Aorta (tissue), 5 donors: ENCODE measurements around the gene RNLS. TPM values are rescaled to one million over a fixed set of nuclear protein-coding genes. Genes with fewer than 3 reads are reported as not detected.
A peak's percentile ranks its signal among the peaks of the same experiment; 100 is the strongest.
"Not testable (repeated sequence)": the region's sequence is repeated elsewhere in the genome, so short reads cannot be mapped to it uniquely, and the experiment has no call there.

Experiments
- ATAC-seq: fragments of 200-7000 bp; cut with Tn5 transposase; one replicate; pipeline ENCODE4 v1.9.1; 2022; ENCODE audit warnings: moderate library complexity; ENCODE audit not compliant: low FRiP score
- DNase-seq, 2 donors: peaks; one replicate each; pipeline ENCODE4 v3.0.0-alpha.2; 2020
- H3K27ac ChIP-seq, 2 donors: one replicate each; pipeline ENCODE4 v1.5.1; 2013; ENCODE audit warnings: low read length in 2 of 2, mild to moderate bottlenecking in 2 of 2, moderate library complexity in 2 of 2, control low read depth in 1 of 2, inconsistent platforms in 1 of 2, low read depth in 1 of 2
- H3K27me3 ChIP-seq, 2 donors: one replicate each; pipeline ENCODE4 v1.6.1; 2013; ENCODE audit warnings: control low read depth in 1 of 2, low read length in 1 of 2, mild to moderate bottlenecking in 1 of 2, moderate library complexity in 1 of 2; ENCODE audit not compliant: insufficient read depth in 2 of 2, control insufficient read depth in 1 of 2
- H3K36me3 ChIP-seq, 2 donors: one replicate each; pipeline ENCODE4 v1.6.1; 2013; ENCODE audit warnings: control low read depth in 1 of 2, low read length in 1 of 2, mild to moderate bottlenecking in 1 of 2; ENCODE audit not compliant: insufficient read depth in 2 of 2, control insufficient read depth in 1 of 2
- H3K4me1 ChIP-seq, 2 donors: one replicate each; pipeline ENCODE4 v1.6.1; 2013; ENCODE audit warnings: low read length in 2 of 2, control low read depth in 1 of 2, mild to moderate bottlenecking in 1 of 2, moderate library complexity in 1 of 2; ENCODE audit not compliant: insufficient read depth in 2 of 2, control insufficient read depth in 1 of 2
- H3K4me3 ChIP-seq, 2 donors: one replicate each; pipeline ENCODE4 v1.5.1; 2013; ENCODE audit warnings: low read length in 2 of 2, control low read depth in 1 of 2, mild to moderate bottlenecking in 1 of 2
- H3K9me3 ChIP-seq: one replicate; pipeline ENCODE4 v1.6.1; 2013; ENCODE audit warnings: mild to moderate bottlenecking, low read length; ENCODE audit not compliant: control insufficient read depth
- WGBS, 2 donors: extraction: QIAGEN DNeasy Blood & Tissue Kit; methylation state at CpG; one replicate each; pipeline ENCODE4 v1.1.7; 2013; 5-methylcytosine and 5-hydroxymethylcytosine counted together
- intact Hi-C, 2 donors: fragments of 100-400 bp; cut with DNase I; formaldehyde crosslinking; loops; one replicate each; pipeline versions ENCODE4 v1.14.2 to v1.15.0; 2022
- polyA plus RNA-seq, 2 donors: library from polyadenylated mRNA; stranded (reverse); fragments of 200-250 nt; gene quantifications; one replicate each; pipeline ENCODE4 v1.2.3, GENCODE V29; 2013
- total RNA-seq, 2 donors: library from RNA; stranded (reverse); fragmentation: NEBNext Ultra II Directional; extraction: Animal tissue kit (Norgen Biotek cat#: 25700); gene quantifications; one replicate each; pipeline ENCODE4 v1.2.1, GENCODE V29; 2021
- donor health status: healthy with polysubstance abuse.
- donor health status: Bipolar disorder and iron deficiency.
- donor health status: DM: no; HTN: no; CAD: no.
- donor health status: DM: no; HTN: no; CAD: no.
- donor health status: DM: yes; HTN: yes; CAD: no.

RNLS gene
- total and polyA plus RNA-seq, 4 donors = 6.1 to 9.7 (median 9.5) TPM

- ATAC-seq = no peak
- Histone ChIP-seq H3K9me3 (no peaks in the 10 kb centered on the region), H3K4me3 (no peak overlapping the region), H3K27ac (no peak overlapping the region), H3K4me1 (no peaks in the 10 kb centered on the region), H3K36me3 (no peaks in the 10 kb centered on the region), H3K27me3 (no peaks in the 10 kb centered on the region)
- no peak for DNase-seq
- WGBS, 2 donors = 98 to 99% methylated on average over 2 of the region's 2 CpGs
- intact Hi-C loops = no loop called here
Observed at GRCh38 chr10:88366772-88367171, 216.3 kb downstream of the RNLS start.

- Histone ChIP-seq H3K27ac (no peak overlapping the region), H3K4me1 (no peaks in the 10 kb centered on the region), H3K9me3 (no peaks in the 10 kb centered on the region), H3K27me3 (no peaks in the 10 kb centered on the region), H3K36me3 (no peaks in the 10 kb centered on the region), H3K4me3 (no peak overlapping the region)
- DNase-seq (no peak), ATAC-seq (no peak)
- intact Hi-C loops = no loop called here
- WGBS, 2 donors = 95 to 96% methylated on average over 7 of the region's 7 CpGs
Observed at GRCh38 chr10:88361995-88362807, 220.9 kb downstream of the RNLS start.

GRCh38 chr10:88361494-88361893 is 221.6 kb downstream of the RNLS start:
- Histone ChIP-seq H3K36me3 (no peaks in the 10 kb centered on the region), H3K9me3 (no peaks in the 10 kb centered on the region), H3K4me3 (no peak overlapping the region), H3K27me3 (no peaks in the 10 kb centered on the region), H3K4me1 (no peaks in the 10 kb centered on the region), H3K27ac (no peak overlapping the region)
- DNase-seq = no peak
- WGBS, 2 donors = 64 to 77% methylated on average over 2 of the region's 2 CpGs
- intact Hi-C loops = no loop called here
- ATAC-seq = no peak

GRCh38 chr10:88355750-88356149 is 227.4 kb downstream of the RNLS start:
- intact Hi-C loops, H3K4me3 ChIP-seq, H3K27me3 ChIP-seq, ATAC-seq, H3K4me1 ChIP-seq, H3K27ac ChIP-seq, H3K9me3 ChIP-seq, DNase-seq, H3K36me3 ChIP-seq: not testable (repeated sequence)
- 93 to 94% methylated on average over 12 of the region's 12 CpGs for WGBS, 2 donors

GRCh38 chr10:88347597-88348304 is 235.4 kb downstream of the RNLS start:
- intact Hi-C loops = no loop called here
- no peak overlapping the region for H3K27ac ChIP-seq

GRCh38 chr10:88347022-88347421 is 236.1 kb downstream of the RNLS start:
- H3K36me3 ChIP-seq = no peaks in the 10 kb centered on the region
- intact Hi-C loops = no loop called here
- DNase-seq (no peak), ATAC-seq (no peak)
- no peaks in the 10 kb centered on the region for H3K9me3 ChIP-seq
- H3K4me1 ChIP-seq = peaks cover 3 to 5% of the 10 kb centered on the region in 2 donors
- WGBS, 2 donors = 37 to 58% methylated on average over 2 of the region's 2 CpGs
- H3K4me3 ChIP-seq = no peak overlapping the region
- no peaks in the 10 kb centered on the region for H3K27me3 ChIP-seq
- H3K27ac ChIP-seq = no peak overlapping the region

More at GRCh38 chr10:88347597-88348304, 235.4 kb downstream of the RNLS start:
- no peaks in the 10 kb centered on the region for H3K27me3 ChIP-seq
- WGBS, 2 donors = 88 to 94% methylated on average over 3 of the region's 3 CpGs
- H3K9me3 ChIP-seq = no peaks in the 10 kb centered on the region
- H3K4me1 ChIP-seq = peaks cover 3 to 5% of the 10 kb centered on the region in 2 donors
- ATAC-seq = no peak
- no peaks in the 10 kb centered on the region for H3K36me3 ChIP-seq
- no peak overlapping the region for H3K4me3 ChIP-seq
- DNase-seq = no peak

GRCh38 chr10:88346144-88346977 is 236.8 kb downstream of the RNLS start:
- intact Hi-C loops = no loop called here
- 58 to 61% methylated on average over 6 of the region's 6 CpGs for WGBS, 2 donors
- H3K36me3 ChIP-seq = no peaks in the 10 kb centered on the region
- H3K27ac ChIP-seq = no peak overlapping the region
- ATAC-seq (no peak), DNase-seq (no peak)
- H3K9me3 ChIP-seq = no peaks in the 10 kb centered on the region
- H3K4me3 ChIP-seq = no peak overlapping the region
- H3K27me3 ChIP-seq = no peaks in the 10 kb centered on the region
- peaks cover 3 to 5% of the 10 kb centered on the region in 2 donors for H3K4me1 ChIP-seq

GRCh38 chr10:88343761-88344484 is 239.2 kb downstream of the RNLS start:
- no peaks in the 10 kb centered on the region for H3K9me3 ChIP-seq
- H3K4me3 ChIP-seq = no peak overlapping the region
- no peak overlapping the region for H3K27ac ChIP-seq
- intact Hi-C loops = no loop called here
- no peaks in the 10 kb centered on the region for H3K36me3 ChIP-seq
- no peaks in the 10 kb centered on the region for H3K27me3 ChIP-seq
- H3K4me1 ChIP-seq = peaks cover 3 to 5% of the 10 kb centered on the region in 2 donors
- ATAC-seq = peak; percentile 59
- WGBS, 2 donors = 4 to 8% methylated on average over 2 of the region's 2 CpGs
- DNase-seq = no peak
